Measurements from ENCODE around the gene EPSTI1. TPM values are rescaled to one million over a fixed set of nuclear protein-coding genes. Genes with fewer than 3 reads are reported as not detected.
"Not testable (repeated sequence)": the region's sequence is repeated elsewhere in the genome, so short reads cannot be mapped to it uniquely, and the experiment has no call there.

The EPSTI1 gene
- total RNA-seq, 4 donors from 2014 or later, result 3.8 to 12.8 (median 6.0) TPM

GRCh38 chr13:42864952-42865767 lies 126.9 kb downstream of the EPSTI1 start:
- WGBS, 2 donors, result 67 to 70% methylated on average over 10 of the region's 10 CpGs
- no peak overlapping the region for H3K27ac ChIP-seq
- no peaks in the 10 kb centered on the region for H3K9me3 ChIP-seq
- no peak for DNase-seq
- no peaks in the 10 kb centered on the region for H3K36me3 ChIP-seq
- H3K4me3 ChIP-seq (replicated peaks in 1 of 3), result no peak overlapping the region
- H3K27me3 ChIP-seq, result no peaks in the 10 kb centered on the region
- H3K4me1 ChIP-seq, result no peaks in the 10 kb centered on the region
- intact Hi-C loops (cut with DNase I), result no loop called here
- TF ChIP-seq, protein P1, sequence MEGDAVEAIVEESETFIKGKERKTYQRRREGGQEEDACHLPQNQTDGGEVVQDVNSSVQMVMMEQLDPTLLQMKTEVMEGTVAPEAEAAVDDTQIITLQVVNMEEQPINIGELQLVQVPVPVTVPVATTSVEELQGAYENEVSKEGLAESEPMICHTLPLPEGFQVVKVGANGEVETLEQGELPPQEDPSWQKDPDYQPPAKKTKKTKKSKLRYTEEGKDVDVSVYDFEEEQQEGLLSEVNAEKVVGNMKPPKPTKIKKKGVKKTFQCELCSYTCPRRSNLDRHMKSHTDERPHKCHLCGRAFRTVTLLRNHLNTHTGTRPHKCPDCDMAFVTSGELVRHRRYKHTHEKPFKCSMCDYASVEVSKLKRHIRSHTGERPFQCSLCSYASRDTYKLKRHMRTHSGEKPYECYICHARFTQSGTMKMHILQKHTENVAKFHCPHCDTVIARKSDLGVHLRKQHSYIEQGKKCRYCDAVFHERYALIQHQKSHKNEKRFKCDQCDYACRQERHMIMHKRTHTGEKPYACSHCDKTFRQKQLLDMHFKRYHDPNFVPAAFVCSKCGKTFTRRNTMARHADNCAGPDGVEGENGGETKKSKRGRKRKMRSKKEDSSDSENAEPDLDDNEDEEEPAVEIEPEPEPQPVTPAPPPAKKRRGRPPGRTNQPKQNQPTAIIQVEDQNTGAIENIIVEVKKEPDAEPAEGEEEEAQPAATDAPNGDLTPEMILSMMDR (IDR thresholded peaks at IDR 0.05), result no peak
- TF ChIP-seq POLR2A (IDR thresholded peaks at IDR 0.05), result no peak

GRCh38 chr13:42862370-42862769 lies 129.7 kb downstream of the EPSTI1 start:
- intact Hi-C loops (cut with DNase I); H3K4me3 ChIP-seq (replicated peaks in 1 of 3); H3K36me3 ChIP-seq; H3K9me3 ChIP-seq; DNase-seq; H3K4me1 ChIP-seq; H3K27ac ChIP-seq; H3K27me3 ChIP-seq: not testable (repeated sequence)
- 89% methylated on average over 2 of the region's 2 CpGs for WGBS, 2 donors

DNA sequence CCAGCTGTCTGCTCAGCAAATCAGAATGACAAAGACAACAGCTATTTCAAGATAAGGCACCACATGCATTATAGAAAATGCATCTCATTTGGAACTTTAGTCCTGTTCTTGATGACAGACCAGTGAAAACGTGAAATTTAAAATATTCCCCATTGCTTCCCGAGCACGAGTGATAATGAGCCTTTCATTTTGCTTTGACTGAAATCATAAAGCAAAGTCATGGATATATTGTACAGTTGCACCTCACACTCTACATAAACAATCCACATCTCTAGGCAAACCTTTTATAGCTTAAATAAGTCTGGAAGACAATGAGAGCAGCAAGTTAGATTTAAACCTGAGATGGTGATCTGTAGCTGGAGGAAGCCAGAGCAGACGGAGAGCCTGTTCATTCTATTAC lies 131.6 kb downstream of the EPSTI1 start:
- WGBS, 2 donors, result 87 to 88% methylated on average over 4 of the region's 4 CpGs
- H3K27ac ChIP-seq, result no peak overlapping the region
- no peaks in the 10 kb centered on the region for H3K36me3 ChIP-seq
- intact Hi-C loops (cut with DNase I), result no loop called here
- H3K4me1 ChIP-seq, result no peaks in the 10 kb centered on the region
- H3K4me3 ChIP-seq (replicated peaks in 1 of 3), result no peak overlapping the region
- no peaks in the 10 kb centered on the region for H3K27me3 ChIP-seq
- TF ChIP-seq, protein P1 (IDR thresholded peaks at IDR 0.05), result no peak
- no peak for TF ChIP-seq POLR2A (IDR thresholded peaks at IDR 0.05)
- no peak for DNase-seq
- H3K9me3 ChIP-seq, result no peaks in the 10 kb centered on the region

DNA sequence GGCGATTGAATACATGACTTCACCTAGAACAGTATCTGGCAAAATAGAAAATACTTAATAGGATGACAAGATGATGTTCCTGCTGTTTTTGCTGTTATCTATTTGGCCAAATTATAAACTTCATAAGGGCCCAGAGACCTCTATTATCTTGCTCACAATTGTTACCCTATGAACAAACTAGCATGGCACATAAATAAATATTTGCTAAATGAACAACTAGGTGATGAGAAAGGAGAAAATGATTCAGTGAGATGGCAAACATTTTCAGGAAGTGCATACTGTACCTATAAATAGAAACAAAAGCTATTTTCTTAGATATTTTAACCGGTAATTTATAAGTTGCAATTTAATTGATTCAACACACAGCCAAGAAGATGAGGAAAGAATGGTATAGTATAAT lies 132.3 kb downstream of the EPSTI1 start:
- DNase-seq, result no peak
- no peaks in the 10 kb centered on the region for H3K36me3 ChIP-seq
- no peaks in the 10 kb centered on the region for H3K27me3 ChIP-seq
- no peak overlapping the region for H3K4me3 ChIP-seq (replicated peaks in 1 of 3)
- no peak for TF ChIP-seq POLR2A (IDR thresholded peaks at IDR 0.05)
- TF ChIP-seq, protein P1 (IDR thresholded peaks at IDR 0.05), result no peak
- intact Hi-C loops (cut with DNase I), result no loop called here
- WGBS, 2 donors, result 75 to 84% methylated on average over 2 of the region's 2 CpGs
- no peaks in the 10 kb centered on the region for H3K4me1 ChIP-seq
- H3K27ac ChIP-seq, result no peak overlapping the region
- no peaks in the 10 kb centered on the region for H3K9me3 ChIP-seq

GRCh38 chr13:42855410-42855809 lies 136.6 kb downstream of the EPSTI1 start:
- intact Hi-C loops (cut with DNase I), result no loop called here
- Histone ChIP-seq H3K4me3 (replicated peaks in 1 of 3) (no peak overlapping the region), H3K27ac (no peak overlapping the region), H3K4me1 (no peaks in the 10 kb centered on the region), H3K9me3 (no peaks in the 10 kb centered on the region), H3K36me3 (no peaks in the 10 kb centered on the region), H3K27me3 (no peaks in the 10 kb centered on the region)
- DNase-seq, result no peak
- TF ChIP-seq, protein P1 (IDR thresholded peaks at IDR 0.05), result no peak
- TF ChIP-seq POLR2A (IDR thresholded peaks at IDR 0.05), result no peak
- 77 to 83% methylated on average over 7 of the region's 7 CpGs for WGBS, 2 donors
